Measurements from ENCODE around the gene SLC39A12.

Gene SLC39A12

GRCh38 chr10:17913604-17914003 lies 38.1 kb upstream of the SLC39A12 start:
- DNase-seq (ENCODE audit: low read depth) = no peak
- no peak for TF ChIP-seq CTCF (conservative IDR thresholded peaks at IDR 0.05; ENCODE audit: low read depth, low read length)
- H3K4me3 ChIP-seq (ENCODE audit: low read length) = no peak overlapping the region

GRCh38 chr10:17914169-17915045 lies 37.3 kb upstream of the SLC39A12 start:
- no peak for TF ChIP-seq CTCF (conservative IDR thresholded peaks at IDR 0.05; ENCODE audit: low read depth, low read length)
- DNase-seq (ENCODE audit: low read depth) = no peak
- H3K4me3 ChIP-seq (ENCODE audit: low read length) = no peak overlapping the region

GRCh38 chr10:17915181-17915580 lies 36.5 kb upstream of the SLC39A12 start:
- TF ChIP-seq CTCF (conservative IDR thresholded peaks at IDR 0.05; ENCODE audit: low read depth, low read length) = no peak
- no peak for DNase-seq (ENCODE audit: low read depth)
- no peak overlapping the region for H3K4me3 ChIP-seq (ENCODE audit: low read length)

- TF ChIP-seq CTCF (conservative IDR thresholded peaks at IDR 0.05; ENCODE audit: low read depth, low read length) = no peak
- no peak for DNase-seq (ENCODE audit: low read depth)
Observed at GRCh38 chr10:17918187-17918903, 33.4 kb upstream of the SLC39A12 start.

GRCh38 chr10:17921378-17921777 lies 30.3 kb upstream of the SLC39A12 start:
- H3K4me3 ChIP-seq (ENCODE audit: low read length) = no peak overlapping the region
- TF ChIP-seq CTCF (conservative IDR thresholded peaks at IDR 0.05; ENCODE audit: low read depth, low read length) = no peak
- DNase-seq (ENCODE audit: low read depth) = no peak

More at GRCh38 chr10:17918187-17918903, 33.4 kb upstream of the SLC39A12 start:
- H3K4me3 ChIP-seq (ENCODE audit: low read length) = no peak overlapping the region

- no peak overlapping the region for H3K4me3 ChIP-seq (ENCODE audit: low read length)
- no peak for TF ChIP-seq CTCF (conservative IDR thresholded peaks at IDR 0.05; ENCODE audit: low read depth, low read length)
- DNase-seq (ENCODE audit: low read depth) = peak; percentile 77
Observed at GRCh38 chr10:17923728-17924127, 28.0 kb upstream of the SLC39A12 start.
